Measurements from ENCODE around the gene BSN.

The BSN gene

DNA sequence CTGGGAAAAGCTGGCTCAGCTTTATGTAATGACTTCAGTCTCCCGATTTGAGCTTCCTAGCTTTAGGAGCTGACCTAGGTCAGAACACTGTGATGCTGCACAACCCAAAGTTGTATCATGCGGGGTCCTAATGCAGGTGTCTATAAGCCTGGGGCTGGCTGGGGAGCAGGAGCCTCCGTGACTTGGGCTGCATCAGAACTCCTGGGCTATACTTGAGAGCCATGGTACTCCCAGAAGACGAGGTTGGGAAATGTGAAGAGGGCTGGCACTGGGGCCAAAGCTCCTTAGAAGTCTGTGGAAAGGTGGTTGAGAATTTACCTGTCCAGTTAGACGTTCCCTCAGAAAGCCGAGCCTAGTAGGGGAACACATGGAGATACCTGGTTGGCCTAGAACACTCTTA, 57.0 kb downstream of the BSN start:
- H3K27ac ChIP-seq: no peak overlapping the region
- no peaks in the 10 kb centered on the region for H3K9me3 ChIP-seq (ENCODE audit: severe bottlenecking)
- no peaks in the 10 kb centered on the region for H3K36me3 ChIP-seq
- DNase-seq: no peak
- TF ChIP-seq, protein P1, sequence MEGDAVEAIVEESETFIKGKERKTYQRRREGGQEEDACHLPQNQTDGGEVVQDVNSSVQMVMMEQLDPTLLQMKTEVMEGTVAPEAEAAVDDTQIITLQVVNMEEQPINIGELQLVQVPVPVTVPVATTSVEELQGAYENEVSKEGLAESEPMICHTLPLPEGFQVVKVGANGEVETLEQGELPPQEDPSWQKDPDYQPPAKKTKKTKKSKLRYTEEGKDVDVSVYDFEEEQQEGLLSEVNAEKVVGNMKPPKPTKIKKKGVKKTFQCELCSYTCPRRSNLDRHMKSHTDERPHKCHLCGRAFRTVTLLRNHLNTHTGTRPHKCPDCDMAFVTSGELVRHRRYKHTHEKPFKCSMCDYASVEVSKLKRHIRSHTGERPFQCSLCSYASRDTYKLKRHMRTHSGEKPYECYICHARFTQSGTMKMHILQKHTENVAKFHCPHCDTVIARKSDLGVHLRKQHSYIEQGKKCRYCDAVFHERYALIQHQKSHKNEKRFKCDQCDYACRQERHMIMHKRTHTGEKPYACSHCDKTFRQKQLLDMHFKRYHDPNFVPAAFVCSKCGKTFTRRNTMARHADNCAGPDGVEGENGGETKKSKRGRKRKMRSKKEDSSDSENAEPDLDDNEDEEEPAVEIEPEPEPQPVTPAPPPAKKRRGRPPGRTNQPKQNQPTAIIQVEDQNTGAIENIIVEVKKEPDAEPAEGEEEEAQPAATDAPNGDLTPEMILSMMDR (IDR thresholded peaks at IDR 0.05; ENCODE audit: low read depth, low read length): no peak
- no peaks in the 10 kb centered on the region for H3K27me3 ChIP-seq (ENCODE audit: insufficient read depth, low read depth, severe bottlenecking)
- no peak overlapping the region for H3K4me3 ChIP-seq (ENCODE audit: low read depth, low read length)

DNA sequence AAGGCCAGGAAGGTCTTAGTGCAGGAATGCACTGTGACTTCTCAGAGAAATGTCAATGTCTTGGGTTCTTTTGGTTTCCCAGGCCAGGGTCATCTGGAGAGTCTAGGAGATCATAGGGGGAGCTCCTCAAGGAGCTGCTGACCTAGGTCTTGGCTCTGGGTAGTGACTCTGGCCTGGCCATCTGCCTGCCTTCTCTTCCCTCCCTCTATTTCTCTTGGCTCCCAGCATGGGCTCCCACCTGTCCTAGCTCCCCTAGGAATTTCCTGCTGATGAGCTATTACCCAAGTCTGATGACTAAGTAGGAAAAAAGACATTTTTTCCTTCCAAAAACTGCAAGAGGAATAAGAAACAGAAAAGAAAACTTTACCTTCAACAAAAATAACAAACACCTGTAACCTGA, 57.4 kb downstream of the BSN start:
- no peak for DNase-seq

DNA sequence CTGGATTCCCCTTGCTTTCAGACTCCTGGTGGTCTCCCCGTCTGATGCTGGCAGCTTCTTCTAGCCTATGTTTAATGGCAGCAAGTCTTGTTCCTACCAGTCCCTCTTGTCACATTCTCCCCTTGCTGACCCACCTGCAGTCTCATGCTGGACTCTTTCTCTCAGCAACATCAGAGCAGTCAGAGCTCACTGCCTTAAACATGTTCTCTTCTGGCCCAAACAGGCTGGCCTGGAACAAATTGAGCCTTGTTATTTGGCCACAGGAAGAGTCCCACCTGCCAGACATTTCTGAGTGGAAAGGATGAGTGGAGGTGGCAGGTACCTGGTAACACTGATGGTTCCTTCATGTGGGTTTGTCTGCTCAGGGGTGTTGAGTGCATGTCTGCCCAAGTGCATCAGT, 60.7 kb downstream of the BSN start:
- no peaks in the 10 kb centered on the region for H3K9me3 ChIP-seq (ENCODE audit: severe bottlenecking)
- H3K36me3 ChIP-seq: no peaks in the 10 kb centered on the region
- TF ChIP-seq, protein P1 (IDR thresholded peaks at IDR 0.05; ENCODE audit: low read depth, low read length): no peak
- no peak overlapping the region for H3K4me3 ChIP-seq (ENCODE audit: low read depth, low read length)
- no peak for DNase-seq
- no peak overlapping the region for H3K27ac ChIP-seq
- no peaks in the 10 kb centered on the region for H3K27me3 ChIP-seq (ENCODE audit: insufficient read depth, low read depth, severe bottlenecking)

More for the DNA sequence above, 57.4 kb downstream of the BSN start:
- Histone ChIP-seq H3K9me3 (ENCODE audit: severe bottlenecking) (no peaks in the 10 kb centered on the region), H3K27ac (no peak overlapping the region), H3K36me3 (no peaks in the 10 kb centered on the region), H3K27me3 (ENCODE audit: insufficient read depth, low read depth, severe bottlenecking) (no peaks in the 10 kb centered on the region), H3K4me3 (ENCODE audit: low read depth, low read length) (no peak overlapping the region)
- TF ChIP-seq, protein P1 (IDR thresholded peaks at IDR 0.05; ENCODE audit: low read depth, low read length): no peak

DNA sequence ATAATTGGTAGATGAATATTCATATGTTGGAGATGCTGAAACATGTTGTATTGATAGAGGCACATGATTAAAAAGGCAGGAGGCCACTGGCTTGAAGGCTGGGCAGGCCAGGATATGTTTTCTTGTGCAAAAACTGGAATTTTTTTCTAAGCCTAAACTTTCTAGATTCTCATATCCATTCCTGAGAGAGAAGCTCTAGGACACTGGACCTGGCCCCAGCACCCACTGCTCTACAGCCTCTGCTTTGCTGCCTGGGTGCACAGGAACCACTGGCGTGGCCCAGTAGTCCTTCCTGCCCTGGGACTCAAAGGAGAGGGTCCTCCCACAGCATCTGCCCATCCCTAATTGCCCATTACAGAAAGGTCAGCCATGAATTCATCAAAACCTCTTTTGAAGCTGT, 61.8 kb downstream of the BSN start:
- H3K27me3 ChIP-seq (ENCODE audit: insufficient read depth, low read depth, severe bottlenecking): no peaks in the 10 kb centered on the region
- H3K27ac ChIP-seq: no peak overlapping the region
- no peaks in the 10 kb centered on the region for H3K36me3 ChIP-seq
- TF ChIP-seq, protein P1 (IDR thresholded peaks at IDR 0.05; ENCODE audit: low read depth, low read length): no peak
- no peak for DNase-seq
- H3K4me3 ChIP-seq (ENCODE audit: low read depth, low read length): no peak overlapping the region
- no peaks in the 10 kb centered on the region for H3K9me3 ChIP-seq (ENCODE audit: severe bottlenecking)

DNA sequence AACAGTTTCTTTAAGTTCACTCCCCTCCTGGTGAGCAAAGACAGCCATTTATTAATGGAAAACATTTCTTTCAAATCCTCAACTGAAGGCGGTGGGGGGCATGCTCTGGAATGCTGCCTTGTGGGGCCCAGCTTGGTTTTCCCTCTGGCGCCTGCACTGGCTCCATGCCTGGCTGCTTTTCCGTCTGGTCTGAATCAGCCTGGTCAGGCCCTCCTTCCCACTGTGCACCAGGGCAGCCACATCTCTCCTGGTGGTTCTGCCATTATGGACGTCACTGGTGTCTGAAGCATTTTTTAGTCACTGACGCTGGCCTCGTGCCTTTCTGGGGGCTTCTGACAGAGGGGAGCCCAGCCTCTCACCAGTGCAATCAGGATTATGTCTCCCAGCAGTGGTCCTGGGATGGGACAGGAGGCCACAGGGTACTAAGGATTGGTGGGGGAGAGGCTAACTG, 62.2 kb downstream of the BSN start:
- TF ChIP-seq, protein P1 (IDR thresholded peaks at IDR 0.05; ENCODE audit: low read depth, low read length): no peak
- Histone ChIP-seq H3K27ac (no peak overlapping the region), H3K4me3 (ENCODE audit: low read depth, low read length) (no peak overlapping the region), H3K9me3 (ENCODE audit: severe bottlenecking) (no peaks in the 10 kb centered on the region), H3K36me3 (no peaks in the 10 kb centered on the region), H3K27me3 (ENCODE audit: insufficient read depth, low read depth, severe bottlenecking) (no peaks in the 10 kb centered on the region)
- no peak for DNase-seq

DNA sequence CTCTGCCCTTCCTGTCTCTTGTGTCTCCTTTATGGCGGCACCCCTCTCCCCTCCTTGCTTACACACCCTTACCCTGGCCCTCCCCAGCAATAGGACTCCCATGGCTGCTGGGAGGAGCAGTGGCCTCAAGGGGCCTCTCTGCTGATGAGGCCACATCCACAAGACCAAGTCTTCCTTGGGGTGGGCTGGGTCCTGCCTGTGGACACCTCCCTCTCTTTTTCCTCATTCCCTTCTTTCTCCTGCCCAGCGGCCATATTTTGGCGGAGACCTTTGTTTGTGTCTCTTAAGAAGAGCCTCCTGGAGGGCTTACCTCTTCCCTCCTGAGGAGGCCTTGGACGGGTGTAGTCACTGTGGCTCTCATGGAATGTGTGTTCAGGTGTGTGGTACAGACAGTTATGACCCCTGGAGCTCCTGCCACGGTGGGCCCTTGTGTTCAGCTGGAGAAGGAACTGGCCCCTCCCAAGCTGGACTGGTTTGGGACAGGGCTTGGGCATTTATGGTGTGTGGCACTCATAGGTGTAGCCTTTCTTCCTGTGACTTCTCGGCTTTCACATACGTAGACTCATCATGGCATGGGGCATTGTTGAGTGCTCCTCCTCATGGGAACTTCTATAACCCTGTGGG, 63.2 kb downstream of the BSN start:
- Histone ChIP-seq H3K9me3 (ENCODE audit: severe bottlenecking) (no peaks in the 10 kb centered on the region), H3K27ac (no peak overlapping the region), H3K36me3 (no peaks in the 10 kb centered on the region), H3K27me3 (ENCODE audit: insufficient read depth, low read depth, severe bottlenecking) (no peaks in the 10 kb centered on the region), H3K4me3 (ENCODE audit: low read depth, low read length) (no peak overlapping the region)
- no peak for DNase-seq
- TF ChIP-seq, protein P1 (IDR thresholded peaks at IDR 0.05; ENCODE audit: low read depth, low read length): no peak
